GM23248 (cell line): ENCODE results near the gene SYNE3. TPM values are rescaled to one million over a fixed set of nuclear protein-coding genes. Genes with fewer than 3 reads are reported as not detected.

Source experiments
- DNase-seq: peaks from one replicate; pipeline ENCODE4 v3.0.0-alpha.2; 2015
- H2AFZ ChIP-seq: fragments of 200-600 bp; sonication (generic); 2 replicates; pipeline ENCODE4 v1.6.1; 2016; ENCODE audit warnings: antibody characterized with exemption
- H3F3A ChIP-seq: fragments of 200-600 bp; sonication (generic); 2 replicates; pipeline ENCODE4 v1.6.1; 2016; ENCODE audit warnings: mild to moderate bottlenecking, antibody characterized with exemption, mixed run types; ENCODE audit not compliant: insufficient read depth
- H3K27ac ChIP-seq: fragments of 200-600 bp; sonication (generic); 2 replicates; pipeline ENCODE4 v1.5.1; 2016; ENCODE audit warnings: mild to moderate bottlenecking
- H3K27me3 ChIP-seq: fragments of 200-600 bp; sonication (generic); replicated peaks from 2 replicates; pipeline ENCODE4 v1.6.1; 2016; ENCODE audit warnings: mild to moderate bottlenecking; ENCODE audit not compliant: insufficient read depth
- H3K36me3 ChIP-seq: fragments of 200-600 bp; sonication (generic); 2 replicates; pipeline ENCODE4 v1.6.1; 2016; ENCODE audit warnings: low read depth, mild to moderate bottlenecking
- H3K4me1 ChIP-seq: fragments of 200-600 bp; sonication (generic); 2 replicates; pipeline ENCODE4 v1.6.1; 2016; ENCODE audit warnings: mild to moderate bottlenecking; ENCODE audit not compliant: insufficient read depth
- H3K4me2 ChIP-seq: fragments of 200-600 bp; sonication (generic); one replicate; pipeline ENCODE4 v1.6.1; 2016; ENCODE audit warnings: mild to moderate bottlenecking; ENCODE audit not compliant: unreplicated experiment
- H3K4me3 ChIP-seq: fragments of 200-600 bp; sonication (generic); 2 replicates; pipeline ENCODE4 v1.5.1; 2016; ENCODE audit warnings: mild to moderate bottlenecking
- H3K79me2 ChIP-seq: fragments of 200-600 bp; sonication (generic); 2 replicates; pipeline ENCODE4 v1.6.1; 2016; ENCODE audit warnings: mild to moderate bottlenecking; ENCODE audit not compliant: insufficient read depth
- H3K9ac ChIP-seq: fragments of 200-600 bp; sonication (generic); 2 replicates; pipeline ENCODE4 v1.6.1; 2016; ENCODE audit warnings: mild to moderate bottlenecking
- H3K9me2 ChIP-seq: fragments of 200-600 bp; sonication (generic); 2 replicates; pipeline ENCODE4 v1.6.1; 2016; ENCODE audit warnings: mixed run types, mild to moderate bottlenecking, moderate library complexity; ENCODE audit not compliant: insufficient read depth
- H3K9me3 ChIP-seq: fragments of 200-600 bp; sonication (generic); one replicate; pipeline ENCODE4 v1.6.1; 2017; ENCODE audit warnings: low read depth
- H4K20me1 ChIP-seq: fragments of 200-600 bp; sonication (generic); 2 replicates; pipeline ENCODE4 v1.6.0; 2016; ENCODE audit not compliant: insufficient read depth
- EZH2 ChIP-seq: fragments of 200-600 bp; sonication (generic); IDR thresholded peaks from 2 replicates; pipeline ENCODE4 v1.6.1; 2018; ENCODE audit warnings: antibody characterized with exemption, mild to moderate bottlenecking; ENCODE audit not compliant: insufficient read depth, poor library complexity, severe bottlenecking
- EZH2phosphoT487 ChIP-seq: fragments of 200-600 bp; sonication (generic); IDR thresholded peaks from 2 replicates; pipeline ENCODE4 v1.6.1; 2018; ENCODE audit warnings: antibody characterized with exemption, moderate library complexity, mild to moderate bottlenecking, low read depth; ENCODE audit not compliant: insufficient read depth
- WGBS, 2 experiments: methylation state at CpG; one replicate each; pipeline ENCODE4 v1.1.6; 2015 to 2017; ENCODE audit warnings: low lambda C conversion rate in 2 of 2, low coverage in 1 of 2; ENCODE audit errors: missing lambda C conversion rate in 2 of 2; 5-methylcytosine and 5-hydroxymethylcytosine counted together
- in situ Hi-C: fragments of 300-500 bp; cut with MboI; formaldehyde crosslinking; loops from 2 replicates; pipeline ENCODE4 v1.15.0; 2020
- polyA plus RNA-seq: library from polyadenylated mRNA; unstranded; fragments of >200 nt; fragmentation: Nextera tagmentation; extraction: Ambion mirVana; gene quantifications from 2 replicates; pipeline ENCODE4 v1.2.1, GENCODE V29; 2016
- total RNA-seq: library from RNA; depleted of rRNA; stranded (reverse); fragments of >200 nt; shearing (Covaris generic); gene quantifications from 2 replicates; pipeline ENCODE4 v1.2.3, GENCODE V29; 2014

Gene SYNE3
- total and polyA plus RNA-seq, 2 experiments from 2014 or later = 1.2 to 4.8 TPM

- no peak overlapping the region for H3K4me3 ChIP-seq
- H3K9me2 ChIP-seq = no peaks in the 10 kb centered on the region
- peaks cover 11% of the 10 kb centered on the region; the same call in 1 of the 2 replicates for H4K20me1 ChIP-seq
- in situ Hi-C loops = loop anchor here (25.0 kb wide), 1 partner anchor 745 kb away; no protein-coding TSS in a partner anchor
- 92 to 94% methylated on average over 8 of the region's 8 CpGs for WGBS, 2 experiments
- H3K9me3 ChIP-seq = no peaks in the 10 kb centered on the region
- H3F3A ChIP-seq = peaks cover 19% of the 10 kb centered on the region
- H3K4me1 ChIP-seq = peaks cover 12% of the 10 kb centered on the region
- H3K79me2 ChIP-seq = peaks cover 76% of the 10 kb centered on the region
- DNase-seq = no peak
- no peak overlapping the region for H3K9ac ChIP-seq
- TF ChIP-seq EZH2phosphoT487 (no peak), EZH2 (no peak)
- H3K27me3 ChIP-seq = no peaks in the 10 kb centered on the region
- H3K4me2 ChIP-seq = no peak overlapping the region
- H3K27ac ChIP-seq = no peak overlapping the region
- peaks cover 3% of the 10 kb centered on the region; the same call in 1 of the 2 replicates for H3K36me3 ChIP-seq
- no peak overlapping the region for H2AFZ ChIP-seq
Observed at GRCh38 chr14:95541932-95542930, 25.8 kb upstream of the SYNE3 start.

- H3K27ac ChIP-seq = no peak overlapping the region
- H3K9ac ChIP-seq = no peak overlapping the region
- no peak for TF ChIP-seq EZH2
- in situ Hi-C loops = loop anchor here (25.0 kb wide), 1 partner anchor 746 kb away; no protein-coding TSS in a partner anchor
- WGBS, 2 experiments = 71 to 75% methylated on average over 4 of the region's 4 CpGs
- no peaks in the 10 kb centered on the region for H3K27me3 ChIP-seq
- H3K36me3 ChIP-seq = peaks cover 3% of the 10 kb centered on the region; the same call in 1 of the 2 replicates
- peaks cover 15% of the 10 kb centered on the region; the same call in 1 of the 2 replicates for H4K20me1 ChIP-seq
- no peaks in the 10 kb centered on the region for H3K9me2 ChIP-seq
- no peak overlapping the region for H2AFZ ChIP-seq
- peaks cover 18% of the 10 kb centered on the region for H3K4me1 ChIP-seq
- no peak overlapping the region for H3K4me2 ChIP-seq
- peaks cover 16% of the 10 kb centered on the region for H3F3A ChIP-seq
- no peak for DNase-seq
- H3K9me3 ChIP-seq = no peaks in the 10 kb centered on the region
- peaks cover 77% of the 10 kb centered on the region for H3K79me2 ChIP-seq
- no peak overlapping the region for H3K4me3 ChIP-seq
Observed at GRCh38 chr14:95541346-95541745, 24.9 kb upstream of the SYNE3 start.

GRCh38 chr14:95540236-95540855 is 23.9 kb upstream of the SYNE3 start:
- Histone ChIP-seq H3K9ac (no peak overlapping the region), H3K27me3 (no peaks in the 10 kb centered on the region), H3K4me3 (no peak overlapping the region), H3K27ac (no peak overlapping the region), H4K20me1 (peaks cover 15% of the 10 kb centered on the region; the same call in 1 of the 2 replicates), H3K9me2 (no peaks in the 10 kb centered on the region), H3K79me2 (peaks cover 87% of the 10 kb centered on the region), H3K4me1 (peaks cover 19% of the 10 kb centered on the region), H3F3A (peaks cover 6% of the 10 kb centered on the region), H3K9me3 (no peaks in the 10 kb centered on the region), H2AFZ (no peak overlapping the region), H3K36me3 (peaks cover 3% of the 10 kb centered on the region; the same call in 1 of the 2 replicates), H3K4me2 (no peak overlapping the region)
- TF ChIP-seq EZH2 (no peak), EZH2phosphoT487 (no peak)
- WGBS, 2 experiments = 93 to 94% methylated on average over 6 of the region's 6 CpGs
- no peak for DNase-seq
- in situ Hi-C loops = loop anchor here (25.0 kb wide), 1 partner anchor 747 kb away; no protein-coding TSS in a partner anchor

- Histone ChIP-seq H3K4me2 (no peak overlapping the region), H3K79me2 (peaks cover 91% of the 10 kb centered on the region), H4K20me1 (peaks cover 15% of the 10 kb centered on the region; the same call in 1 of the 2 replicates), H3K9ac (no peak overlapping the region), H3K36me3 (no peaks in the 10 kb centered on the region; the same call in 1 of the 2 replicates), H2AFZ (no peak overlapping the region), H3F3A (no peaks in the 10 kb centered on the region), H3K4me3 (no peak overlapping the region), H3K9me3 (no peaks in the 10 kb centered on the region), H3K27ac (no peak overlapping the region), H3K9me2 (no peaks in the 10 kb centered on the region), H3K4me1 (peaks cover 19% of the 10 kb centered on the region), H3K27me3 (no peaks in the 10 kb centered on the region)
- in situ Hi-C loops = loop anchor here (25.0 kb wide), 1 partner anchor 748 kb away; no protein-coding TSS in a partner anchor
- 91 to 95% methylated on average over 14 of the region's 14 CpGs for WGBS, 2 experiments
- TF ChIP-seq EZH2 (no peak), EZH2phosphoT487 (no peak)
- no peak for DNase-seq
Observed at GRCh38 chr14:95538801-95539509, 22.5 kb upstream of the SYNE3 start.
